A549 (cell line): ENCODE measurements around the gene SERPINE1. TPM values are rescaled to one million over a fixed set of nuclear protein-coding genes. Genes with fewer than 3 reads are reported as not detected.
A peak's percentile ranks its signal among the peaks of the same experiment; 100 is the strongest.

Source experiments
- ATAC-seq, 2 experiments: fragments of 200-7000 bp in 1 of 2; fragments of >200 bp in 1 of 2; cut with Nextera tagmentation in 1 of 2; cut with Tn5 transposase in 1 of 2; 3 replicates each; pipeline versions ENCODE4 v1.8.0 to v1.9.1; 2018 to 2020; ENCODE audit warnings: mild to moderate bottlenecking in 1 of 2, moderate library complexity in 1 of 2
- CTCF ChIA-PET: fragments of 300-600 bp; sonication (Branson Sonifier 250); formaldehyde crosslinking; extraction: SDS; loops from one replicate; lab custom pipeline; 2021; ENCODE audit warnings: antibody characterized with exemption, inconsistent platforms; lab: Yijun Ruan, JAX
- POLR2A ChIA-PET: fragments of 350-600 bp; formaldehyde crosslinking; extraction: SDS; loops from one replicate; lab custom pipeline; 2021; ENCODE audit warnings: antibody characterized with exemption, inconsistent platforms; lab: Yijun Ruan, JAX
- DNase-seq, 2 experiments: peaks; one replicate each; pipeline versions ENCODE4 v3.0.0 to v3.0.0-alpha.2; 2011 to 2016; ENCODE audit warnings: low read depth in 1 of 2, low spot score in 1 of 2
- FAIRE-seq: peaks from 2 replicates; lab custom pipeline; 2011; peaks lifted over from hg19 to GRCh38; lab: Jason Lieb, UNC
- H3K27ac ChIP-seq, 2 experiments: fragments of >200 bp; sonication (Bioruptor Twin); formaldehyde crosslinking; 3 replicates each; pipeline ENCODE4 v1.5.1; 2016 to 2017
- H3K4me1 ChIP-seq: fragments of >200 bp; sonication (Bioruptor Twin); formaldehyde crosslinking; 3 replicates; pipeline ENCODE4 v1.6.1; 2016
- H3K4me2 ChIP-seq: fragments of >200 bp; sonication (Bioruptor Twin); formaldehyde crosslinking; 3 replicates; pipeline ENCODE4 v1.6.1; 2016
- H3K4me3 ChIP-seq: fragments of >200 bp; sonication (Bioruptor Twin); formaldehyde crosslinking; 3 replicates; pipeline ENCODE4 v1.5.1; 2016
- H3K9me3 ChIP-seq: fragments of >200 bp; sonication (Bioruptor Twin); formaldehyde crosslinking; 3 replicates; pipeline ENCODE4 v1.6.1; 2016
- BHLHE40 ChIP-seq: IDR thresholded peaks from 2 replicates; pipeline ENCODE4 v1.6.1; 2012; ENCODE audit warnings: low read depth, low read length, inconsistent platforms
- CBX8 ChIP-seq: fragments of 200-600 bp; sonication (generic); IDR thresholded peaks from 2 replicates; pipeline ENCODE4 v1.6.1; 2016
- CEBPB ChIP-seq, 2 experiments: fragments of >200 bp in 1 of 2; sonication (Bioruptor Twin) in 1 of 2; formaldehyde crosslinking in 1 of 2; IDR thresholded peaks; 2 replicates each; pipeline ENCODE4 v1.6.1; 2012 to 2016
- EHF ChIP-seq: fragments of 250-450 bp; sonication (Bioruptor Pico); IDR thresholded peaks from 2 replicates; pipeline ENCODE4 v1.5.0; 2020; ENCODE audit warnings: mild to moderate bottlenecking
- EHMT2 ChIP-seq: fragments of 200-600 bp; sonication (generic); IDR thresholded peaks from 2 replicates; pipeline ENCODE4 v1.6.1; 2016; ENCODE audit warnings: antibody characterized with exemption, low read depth, mild to moderate bottlenecking, moderate library complexity
- EP300 ChIP-seq, 2 experiments: fragments of >200 bp; sonication (Bioruptor Twin); formaldehyde crosslinking; IDR thresholded peaks; 2 replicates in 1 of 2; 3 replicates in 1 of 2; pipeline ENCODE4 v1.6.1; 2016 to 2017
- HOXB5 ChIP-seq: fragments of 250-450 bp; sonication (Bioruptor Pico); IDR thresholded peaks from 2 replicates; pipeline ENCODE4 v1.5.0; 2020; ENCODE audit warnings: mild to moderate bottlenecking, moderate library complexity
- KDM1A ChIP-seq: fragments of 200-600 bp; sonication (generic); IDR thresholded peaks from 2 replicates; pipeline ENCODE4 v1.6.1; 2016; ENCODE audit warnings: low read depth, mild to moderate bottlenecking
- MAFK ChIP-seq: fragments of 450-650 bp; IDR thresholded peaks from 2 replicates; pipeline ENCODE4 v1.6.1; 2014; ENCODE audit not compliant: partially characterized antibody
- MAZ ChIP-seq: fragments of 150-350 bp; IDR thresholded peaks from 2 replicates; pipeline ENCODE4 v1.6.1; 2014; ENCODE audit warnings: antibody characterized with exemption, low read depth, low read length, borderline replicate concordance
- NFE2L2 ChIP-seq: fragments of 150-350 bp; conservative IDR thresholded peaks from 2 replicates; pipeline ENCODE4 v1.6.1; 2014; ENCODE audit warnings: low read length
- PHF8 ChIP-seq: fragments of 200-600 bp; sonication (generic); IDR thresholded peaks from 2 replicates; pipeline ENCODE4 v1.6.1; 2016; ENCODE audit warnings: low read depth, mild to moderate bottlenecking, antibody characterized with exemption, moderate library complexity, borderline replicate concordance
- POLR2A ChIP-seq: IDR thresholded peaks from 2 replicates; pipeline ENCODE4 v1.6.1; 2012; ENCODE audit warnings: mild to moderate bottlenecking, low read length
- RAD21 ChIP-seq, 2 experiments: fragments of >200 bp in 1 of 2; sonication (Bioruptor Twin) in 1 of 2; formaldehyde crosslinking in 1 of 2; IDR thresholded peaks in 1 of 2; conservative IDR thresholded peaks in 1 of 2; 2 replicates in 1 of 2; 3 replicates in 1 of 2; pipeline ENCODE4 v1.6.1; 2012 to 2018; ENCODE audit warnings: inconsistent platforms in 1 of 2
- REST ChIP-seq: fragments of 200-600 bp; sonication (generic); IDR thresholded peaks from 2 replicates; pipeline ENCODE4 v1.6.1; 2016; ENCODE audit warnings: antibody characterized with exemption, mild to moderate bottlenecking, moderate library complexity
- RNF2 ChIP-seq: fragments of 200-600 bp; sonication (generic); IDR thresholded peaks from 2 replicates; pipeline ENCODE4 v1.6.1; 2016; ENCODE audit warnings: low read depth, mild to moderate bottlenecking, antibody characterized with exemption, moderate library complexity, borderline replicate concordance
- TFCP2L1 ChIP-seq: fragments of 250-450 bp; sonication (Bioruptor Pico); IDR thresholded peaks from 2 replicates; pipeline ENCODE4 v1.5.0; 2021; ENCODE audit warnings: mild to moderate bottlenecking
- USF2 ChIP-seq: fragments of 450-650 bp; IDR thresholded peaks from 2 replicates; pipeline ENCODE4 v1.6.1; 2014; ENCODE audit warnings: antibody characterized with exemption
- ZFP36 ChIP-seq: fragments of 450-650 bp; IDR thresholded peaks from 2 replicates; pipeline ENCODE4 v1.6.1; 2014; ENCODE audit warnings: borderline replicate concordance; ENCODE audit not compliant: partially characterized antibody
- ZSCAN20 ChIP-seq: fragments of 250-450 bp; sonication (Bioruptor Pico); IDR thresholded peaks from 2 replicates; pipeline ENCODE4 v1.8.0; 2022; ENCODE audit warnings: mild to moderate bottlenecking, moderate library complexity
- WGBS: methylation state at CpG from one replicate; pipeline ENCODE4 v1.1.6; 2017; ENCODE audit errors: missing lambda C conversion rate; 5-methylcytosine and 5-hydroxymethylcytosine counted together
- polyA plus RNA-seq, 4 experiments: library from polyadenylated mRNA; depleted of rRNA in 3 of 4; stranded (reverse); fragments of >200 nt; fragmentation: RNase III in 1 of 4; extraction: RNeasy Plus Mini Kit Qiagen cat#74134 plus additional on column Dnase treatment in 1 of 4; gene quantifications; 2 replicates in 3 of 4; 3 replicates in 1 of 4; pipeline ENCODE4 v1.2.3, GENCODE V29; 2011 to 2017

The SERPINE1 gene
- polyA plus RNA-seq, 2 of the 4 experiments (the other 2 are of a cell fraction) = 286 to 355 TPM

GRCh38 chr7:101115215-101115614 is 11.7 kb upstream of the SERPINE1 start:
- Histone ChIP-seq H3K4me2 (no peak overlapping the region; the same call in 2 of the 3 replicates), H3K9me3 (no peaks in the 10 kb centered on the region), H3K4me3 (no peak overlapping the region), H3K4me1 (peaks cover 55% of the 10 kb centered on the region), H3K27ac (peak overlapping the region; percentile 94 to 95)
- ATAC-seq = no peak
- 98% methylated on average over 3 of the region's 3 CpGs for whole genome bisulfite sequencing
- DNase-seq = no peak
- ChIA-PET POLR2A (no interaction called here), CTCF (interaction anchor here (1.2 to 2.7 kb wide), 3 partner anchors 11 to 29 kb away, joined by 6 to 14 read pairs (median 9); no protein-coding TSS in a partner anchor)
- TF ChIP-seq PHF8 (no peak), EP300 (IDR thresholded peaks at IDR 0.05) (no peak), NFE2L2 (no peak), ZFP36 (no peak), CEBPB (IDR thresholded peaks at IDR 0.05) (no peak), RAD21 (conservative IDR thresholded peaks at IDR 0.05 in 1 of 2, IDR thresholded peaks at IDR 0.05 in 1 of 2) (no peak), ZSCAN20 (CRISPR knock-in tag) (no peak)
- FAIRE-seq = no peak

- TF ChIP-seq HOXB5 (CRISPR knock-in tag) = 0 out of 2 replicates have a peak, but pooled peaks have one; percentile 3
- peak; percentile 33 for TF ChIP-seq ZFP36
- TF ChIP-seq EHMT2 = no peak
- TF ChIP-seq EHF (CRISPR knock-in tag) = peak; percentile 76
- TF ChIP-seq CEBPB (IDR thresholded peaks at IDR 0.05) = peak; percentile 8 to 79; a peak in 3 of 4 replicates
- peak overlapping the region; percentile 94 to 95 for H3K27ac ChIP-seq
- no peak overlapping the region for H3K4me3 ChIP-seq
- no peak for FAIRE-seq
- H3K4me2 ChIP-seq = peak overlapping the region; percentile 68
- H3K9me3 ChIP-seq = no peaks in the 10 kb centered on the region
- ChIA-PET POLR2A (interaction anchor here (0.8 to 4.2 kb wide), 5 partner anchors 8 to 227 kb away, joined by 3 to 51 read pairs (median 6); partner anchors contain the start of genes SERPINE1 and UFSP1), CTCF (interaction anchor here (0.9 to 32.8 kb wide), 7 partner anchors 10 to 222 kb away, joined by 3 to 600 read pairs (median 3); partner anchors contain the start of gene SERPINE1)
- H3K4me1 ChIP-seq = peaks cover 67% of the 10 kb centered on the region
- WGBS = 22% methylated on average over 10 of the region's 10 CpGs
- DNase-seq = no peak
- ATAC-seq = peak; percentile 30 to 54; a peak in 5 of 6 replicates
Measured at GRCh38 chr7:101116898-101117297, 10.0 kb upstream of the SERPINE1 start.

GRCh38 chr7:101118856-101119255 is 8.0 kb upstream of the SERPINE1 start:
- no peak for ATAC-seq
- 41% methylated on average over 3 of the region's 3 CpGs for WGBS
- Histone ChIP-seq H3K9me3 (no peaks in the 10 kb centered on the region), H3K4me1 (peaks cover 83% of the 10 kb centered on the region), H3K27ac (peak overlapping the region; percentile 94 to 95), H3K4me3 (no peak overlapping the region), H3K4me2 (peak overlapping the region; percentile 68)
- CTCF ChIA-PET = interaction anchor here (0.5 to 32.8 kb wide), 5 partner anchors 15 to 173 kb away, joined by 3 to 600 read pairs (median 4); no protein-coding TSS in a partner anchor
- no peak for FAIRE-seq
- POLR2A ChIA-PET = interaction anchor here (1.2 to 4.2 kb wide), 4 partner anchors 8 to 229 kb away, joined by 3 to 51 read pairs (median 24); partner anchors contain the start of genes SERPINE1 and UFSP1
- TF ChIP-seq REST = no peak
- TF ChIP-seq TFCP2L1 (CRISPR knock-in tag) = no peak
- TF ChIP-seq MAZ = no peak
- TF ChIP-seq KDM1A = no peak
- no peak for TF ChIP-seq BHLHE40
- no peak for TF ChIP-seq MAFK
- no peak for TF ChIP-seq CBX8
- TF ChIP-seq POLR2A = no peak
- no peak for TF ChIP-seq USF2
- no peak for TF ChIP-seq RNF2
- no peak for DNase-seq
